Measurements from ENCODE around the gene SLC7A4. TPM values are rescaled to one million over a fixed set of nuclear protein-coding genes. Genes with fewer than 3 reads are reported as not detected.

The SLC7A4 gene
- total RNA-seq, 1 donor from 2014 or later: 0.59 TPM

DNA sequence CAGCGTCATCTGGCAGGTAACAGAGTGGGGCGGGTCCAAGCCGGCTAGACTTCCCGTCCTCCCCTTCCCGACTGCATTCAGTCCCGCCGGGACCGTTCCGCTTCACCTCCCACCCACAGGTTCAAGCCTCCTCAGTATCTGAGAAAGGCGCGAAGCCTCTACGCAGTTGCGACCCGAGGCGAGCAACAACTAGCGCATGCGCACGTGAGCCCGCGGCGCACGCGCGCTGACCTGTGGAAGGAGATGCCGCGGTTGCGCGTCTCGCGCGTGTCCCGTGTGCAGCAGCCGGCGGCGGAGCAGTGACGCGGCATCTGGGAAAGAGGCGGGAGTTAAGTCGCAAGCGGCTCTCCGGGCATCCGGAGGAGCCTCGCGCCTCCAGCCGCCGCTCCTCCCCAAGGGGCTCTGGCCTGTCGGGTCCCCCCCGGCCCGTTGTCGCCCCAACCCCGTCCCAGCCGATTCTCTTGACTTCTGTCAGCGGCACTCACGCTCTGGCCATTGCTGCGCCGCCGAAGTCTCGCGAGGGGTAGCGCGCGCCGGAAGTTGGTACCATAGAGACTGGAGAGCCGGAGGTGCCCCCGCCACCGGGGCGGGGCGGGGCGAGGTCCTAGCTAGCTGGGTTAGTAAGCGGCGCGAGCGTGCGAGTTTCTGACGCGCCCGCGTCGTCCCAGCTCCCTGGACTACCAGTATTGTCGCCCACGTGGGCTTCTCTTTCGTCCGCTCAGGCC lies 30.6 kb downstream of the SLC7A4 start, which contains the start of gene THAP7:
TSS of gene THAP7 (minus strand) at position 518 of the 725 bp plus-strand sequence. CDS start at position 311, 207 bp downstream.
- peaks cover 1% of the 10 kb centered on the region for H3K4me1 Mint-ChIP-seq (ENCODE audit: low read depth, unreplicated experiment)

GRCh38 chr22:21000987-21001600 lies 31.3 kb downstream of the SLC7A4 start:
- DNase-seq: no peak
- no peaks in the 10 kb centered on the region for H3K36me3 Mint-ChIP-seq (ENCODE audit: unreplicated experiment)

More for the DNA sequence above, 30.6 kb downstream of the SLC7A4 start, which contains the start of gene THAP7:
- peaks cover 14% of the 10 kb centered on the region for H3K9me3 Mint-ChIP-seq (ENCODE audit: unreplicated experiment)
- no peak for TF ChIP-seq CTCF (IDR thresholded peaks at IDR 0.05; ENCODE audit: partially characterized antibody, unreplicated experiment)
- peaks cover 3% of the 10 kb centered on the region for H3K27me3 Mint-ChIP-seq (ENCODE audit: unreplicated experiment)
- H3K4me3 Mint-ChIP-seq (ENCODE audit: unreplicated experiment): peak within 1 kb of the TSS; percentile 99
- DNase-seq: peak; percentile 97
- H3K27ac Mint-ChIP-seq (ENCODE audit: unreplicated experiment): peak within 1 kb of the TSS; percentile 96
- H3K36me3 Mint-ChIP-seq (ENCODE audit: unreplicated experiment): no peaks in the 10 kb centered on the region

GRCh38 chr22:21000207-21000986 lies 32.0 kb downstream of the SLC7A4 start:
- H3K9me3 Mint-ChIP-seq (ENCODE audit: unreplicated experiment): peaks cover 14% of the 10 kb centered on the region
- no peak for TF ChIP-seq CTCF (IDR thresholded peaks at IDR 0.05; ENCODE audit: partially characterized antibody, unreplicated experiment)
- no peaks in the 10 kb centered on the region for H3K36me3 Mint-ChIP-seq (ENCODE audit: unreplicated experiment)
- peaks cover 1% of the 10 kb centered on the region for H3K4me1 Mint-ChIP-seq (ENCODE audit: low read depth, unreplicated experiment)
- H3K4me3 Mint-ChIP-seq (ENCODE audit: unreplicated experiment): peak overlapping the region; percentile 99
- no peak overlapping the region for H3K27ac Mint-ChIP-seq (ENCODE audit: unreplicated experiment)
- peaks cover 3% of the 10 kb centered on the region for H3K27me3 Mint-ChIP-seq (ENCODE audit: unreplicated experiment)
- no peak for DNase-seq

More at GRCh38 chr22:21000987-21001600, 31.3 kb downstream of the SLC7A4 start:
- peak overlapping the region; percentile 96 for H3K27ac Mint-ChIP-seq (ENCODE audit: unreplicated experiment)
- no peak for TF ChIP-seq CTCF (IDR thresholded peaks at IDR 0.05; ENCODE audit: partially characterized antibody, unreplicated experiment)
- peaks cover 3% of the 10 kb centered on the region for H3K27me3 Mint-ChIP-seq (ENCODE audit: unreplicated experiment)
- H3K4me1 Mint-ChIP-seq (ENCODE audit: low read depth, unreplicated experiment): peaks cover 1% of the 10 kb centered on the region
- peaks cover 14% of the 10 kb centered on the region for H3K9me3 Mint-ChIP-seq (ENCODE audit: unreplicated experiment)
- H3K4me3 Mint-ChIP-seq (ENCODE audit: unreplicated experiment): peak overlapping the region; percentile 99

DNA sequence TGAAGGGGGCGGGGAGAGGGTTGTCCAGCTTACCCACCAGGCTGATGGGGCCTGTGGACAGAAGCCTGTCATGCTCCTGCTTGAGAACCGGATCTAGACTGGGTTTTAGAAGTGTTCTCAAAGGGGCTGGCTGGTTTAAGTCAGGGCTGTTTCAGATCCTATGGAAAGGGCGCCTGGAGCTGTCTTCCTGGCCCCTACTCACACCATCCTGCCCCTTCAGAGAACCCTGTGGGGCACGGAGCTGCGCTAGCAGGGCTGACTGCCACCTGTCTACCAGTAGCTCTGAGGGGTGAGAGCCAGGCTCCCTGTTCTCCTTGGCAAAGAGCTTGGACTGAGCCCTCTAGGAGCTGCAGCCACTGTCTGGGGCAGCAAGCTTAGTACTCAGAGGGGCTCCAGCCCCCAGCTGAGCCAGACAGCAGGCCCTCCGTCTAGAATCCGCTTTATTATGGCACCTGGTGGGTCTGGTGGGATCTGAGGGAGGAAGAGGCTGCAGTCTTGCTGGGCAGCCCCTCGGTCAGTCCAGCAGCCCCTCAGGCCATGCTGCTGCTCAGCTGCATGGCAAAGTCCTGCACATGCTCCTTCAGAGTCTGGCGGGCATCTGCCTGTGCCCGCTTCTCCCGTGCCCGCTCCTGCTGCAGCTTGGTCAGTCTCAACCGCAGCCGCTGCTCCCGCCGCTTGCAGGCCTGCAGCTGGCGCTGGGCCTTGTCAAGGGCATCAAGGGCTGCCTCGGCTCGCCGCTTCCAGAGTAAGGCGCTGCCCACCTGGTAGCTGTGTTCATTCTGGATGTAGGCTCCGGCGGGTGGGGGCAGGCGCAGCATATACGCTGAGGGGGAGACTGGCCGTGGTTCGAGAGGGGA lies 32.8 kb downstream of the SLC7A4 start:
- H3K4me1 Mint-ChIP-seq (ENCODE audit: low read depth, unreplicated experiment): peaks cover 1% of the 10 kb centered on the region
- no peaks in the 10 kb centered on the region for H3K36me3 Mint-ChIP-seq (ENCODE audit: unreplicated experiment)
- no peak for TF ChIP-seq CTCF (IDR thresholded peaks at IDR 0.05; ENCODE audit: partially characterized antibody, unreplicated experiment)
- H3K4me3 Mint-ChIP-seq (ENCODE audit: unreplicated experiment): no peak overlapping the region
- DNase-seq: no peak
- H3K9me3 Mint-ChIP-seq (ENCODE audit: unreplicated experiment): peaks cover 16% of the 10 kb centered on the region
- H3K27me3 Mint-ChIP-seq (ENCODE audit: unreplicated experiment): peaks cover 4% of the 10 kb centered on the region
- H3K27ac Mint-ChIP-seq (ENCODE audit: unreplicated experiment): no peak overlapping the region
